Mesendoderm (in vitro differentiated cells): Measurements from ENCODE around the gene FMNL2.

Experiments used
- DNase-seq: peaks from one replicate; pipeline ENCODE4 v3.0.0; 2013
- H2AK5ac ChIP-seq: 2 replicates; pipeline ENCODE4 v1.6.1; 2013; ENCODE audit warnings: low read length, inconsistent platforms
- H2BK120ac ChIP-seq: 2 replicates; pipeline ENCODE4 v1.6.1; 2013; ENCODE audit warnings: low read depth, mild to moderate bottlenecking, low read length, moderate library complexity, mixed read lengths
- H2BK15ac ChIP-seq: replicated peaks from 2 replicates; pipeline ENCODE4 v1.6.1; 2013; ENCODE audit warnings: low read depth, mild to moderate bottlenecking, moderate library complexity
- H2BK5ac ChIP-seq: 2 replicates; pipeline ENCODE4 v1.6.1; 2013; ENCODE audit warnings: low read length, inconsistent platforms
- H3K18ac ChIP-seq: 2 replicates; pipeline ENCODE4 v1.6.1; 2013; ENCODE audit warnings: mild to moderate bottlenecking, low read length, mixed read lengths
- H3K23ac ChIP-seq: one replicate; pipeline ENCODE4 v1.6.1; 2013; ENCODE audit warnings: low read length
- H3K27ac ChIP-seq: 2 replicates; pipeline ENCODE4 v1.5.1; 2013; ENCODE audit warnings: low read depth, mild to moderate bottlenecking, inconsistent platforms, low read length, moderate library complexity
- H3K27me3 ChIP-seq: 2 replicates; pipeline ENCODE4 v1.6.1; 2013; ENCODE audit warnings: low read length, control low read depth, mild to moderate bottlenecking, inconsistent platforms; ENCODE audit not compliant: insufficient read depth, poor library complexity
- H3K36me3 ChIP-seq: 2 replicates; pipeline ENCODE4 v1.6.1; 2013; ENCODE audit warnings: low read length, inconsistent platforms; ENCODE audit not compliant: control insufficient read depth, insufficient read depth
- H3K4ac ChIP-seq: one replicate; pipeline ENCODE4 v1.6.1; 2013; ENCODE audit warnings: low read depth, mild to moderate bottlenecking, low read length, moderate library complexity
- H3K4me1 ChIP-seq: 2 replicates; pipeline ENCODE4 v1.6.1; 2013; ENCODE audit warnings: low read depth, low read length, inconsistent platforms; ENCODE audit not compliant: control insufficient read depth
- H3K4me2 ChIP-seq: 2 replicates; pipeline ENCODE4 v1.6.1; 2013; ENCODE audit warnings: low read length
- H3K4me3 ChIP-seq: 2 replicates; pipeline ENCODE4 v1.5.1; 2013; ENCODE audit warnings: mild to moderate bottlenecking, low read length
- H3K56ac ChIP-seq: one replicate; pipeline ENCODE4 v1.6.1; 2013; ENCODE audit warnings: low read length
- H3K79me1 ChIP-seq: 2 replicates; pipeline ENCODE4 v1.6.1; 2013; ENCODE audit warnings: low read length, inconsistent platforms
- H3K79me2 ChIP-seq: 2 replicates; pipeline ENCODE4 v1.6.1; 2013; ENCODE audit warnings: mild to moderate bottlenecking, low read length; ENCODE audit not compliant: control insufficient read depth, insufficient read depth
- H3K9ac ChIP-seq: 2 replicates; pipeline ENCODE4 v1.6.1; 2013; ENCODE audit warnings: low read length, inconsistent platforms
- H4K5ac ChIP-seq: one replicate; pipeline ENCODE4 v1.6.1; 2013; ENCODE audit warnings: low read length
- H4K8ac ChIP-seq: one replicate; pipeline ENCODE4 v1.6.1; 2013; ENCODE audit warnings: low read depth, mild to moderate bottlenecking, control low read depth, low read length, moderate library complexity
- WGBS: extraction: QIAGEN DNeasy Blood & Tissue Kit; methylation state at CpG from one replicate; pipeline ENCODE4 v1.1.7; 2013; ENCODE audit warnings: low lambda C conversion rate, missing lambda C conversion rate; ENCODE audit not compliant: insufficient coverage; ENCODE audit errors: extremely low coverage; 5-methylcytosine and 5-hydroxymethylcytosine counted together

The FMNL2 gene

DNA sequence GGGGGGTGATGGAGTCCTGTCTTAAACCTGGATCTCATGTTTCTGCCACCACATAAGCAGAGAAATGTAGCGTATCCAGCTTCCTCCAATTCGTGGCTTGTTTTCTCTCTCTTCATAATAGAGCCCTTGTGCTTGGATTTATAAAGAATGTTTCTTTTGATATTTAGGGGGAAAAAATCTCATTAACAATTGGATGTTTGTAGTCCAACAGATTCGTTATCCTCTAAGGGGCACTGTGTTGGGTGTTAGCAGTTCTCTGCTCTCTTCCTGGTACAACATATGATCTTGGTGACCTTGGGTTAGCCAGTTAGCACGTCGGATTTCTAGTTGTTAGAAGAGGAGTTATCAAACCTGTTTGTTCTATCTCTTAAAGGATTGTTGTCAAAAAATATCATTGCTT is 127.8 kb downstream of the FMNL2 start:
- H2AK5ac ChIP-seq = no peak overlapping the region
- H3K36me3 ChIP-seq = no peaks in the 10 kb centered on the region
- H4K5ac ChIP-seq = no peak overlapping the region
- no peak overlapping the region for H3K56ac ChIP-seq
- H3K9ac ChIP-seq = no peak overlapping the region
- no peak overlapping the region for H3K4me3 ChIP-seq
- no peak overlapping the region for H3K23ac ChIP-seq
- H2BK5ac ChIP-seq = no peak overlapping the region
- no peak overlapping the region for H3K27ac ChIP-seq
- H4K8ac ChIP-seq = no peak overlapping the region
- H3K4me2 ChIP-seq = no peak overlapping the region
- H3K4ac ChIP-seq = no peak overlapping the region
- H2BK120ac ChIP-seq = no peak overlapping the region
- H2BK15ac ChIP-seq = no peak overlapping the region
- no peak overlapping the region for H3K18ac ChIP-seq
- peaks cover 19% of the 10 kb centered on the region for H3K79me2 ChIP-seq
- H3K27me3 ChIP-seq = no peaks in the 10 kb centered on the region
- H3K4me1 ChIP-seq = peaks cover 16% of the 10 kb centered on the region
- WGBS = no CpG with 5 or more reads among the region's 5 CpGs
- peaks cover 21% of the 10 kb centered on the region for H3K79me1 ChIP-seq
- DNase-seq = no peak

DNA sequence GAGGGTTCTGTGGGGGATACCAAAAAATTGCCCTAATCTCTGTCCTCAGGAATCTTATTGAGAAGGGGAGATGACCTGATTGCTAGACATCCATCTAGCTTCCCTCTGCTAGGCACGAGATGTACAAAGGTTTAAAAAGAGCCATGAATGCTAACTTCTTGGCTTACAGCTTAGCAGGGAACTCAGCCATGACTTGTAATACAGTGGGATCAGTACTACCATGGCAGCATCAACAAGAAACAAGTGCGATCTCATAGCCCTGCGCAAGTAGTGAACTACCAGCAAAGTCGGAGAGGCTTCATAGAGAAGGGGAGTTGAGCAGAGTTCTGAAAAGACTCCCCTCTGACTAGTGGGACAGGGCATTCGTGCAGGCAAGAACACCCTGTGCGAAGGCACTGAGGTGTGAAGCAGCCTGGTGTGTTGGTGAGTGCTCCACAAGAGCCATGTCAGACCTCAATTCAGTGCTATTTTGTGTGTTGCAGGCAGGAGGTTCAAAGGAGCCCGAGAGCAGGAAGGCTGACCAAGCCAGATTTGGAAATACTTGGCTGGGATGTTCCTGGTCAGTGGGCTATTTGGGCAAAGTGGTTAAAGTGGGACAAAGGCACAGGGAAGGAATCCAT is 130.0 kb downstream of the FMNL2 start:
- Histone ChIP-seq H3K4me3 (no peak overlapping the region), H2BK5ac (no peak overlapping the region), H3K4me2 (no peak overlapping the region), H3K18ac (no peak overlapping the region), H3K9ac (no peak overlapping the region), H2BK120ac (no peak overlapping the region), H3K79me1 (peaks cover 17% of the 10 kb centered on the region), H2BK15ac (no peak overlapping the region), H4K5ac (no peak overlapping the region), H3K27me3 (no peaks in the 10 kb centered on the region), H3K23ac (no peak overlapping the region), H4K8ac (no peak overlapping the region), H3K4me1 (peaks cover 23% of the 10 kb centered on the region), H3K79me2 (peaks cover 12% of the 10 kb centered on the region), H3K56ac (no peak overlapping the region), H3K4ac (no peak overlapping the region), H2AK5ac (no peak overlapping the region), H3K27ac (no peak overlapping the region), H3K36me3 (no peaks in the 10 kb centered on the region)
- WGBS = no CpG with 5 or more reads among the region's 7 CpGs
- no peak for DNase-seq

DNA sequence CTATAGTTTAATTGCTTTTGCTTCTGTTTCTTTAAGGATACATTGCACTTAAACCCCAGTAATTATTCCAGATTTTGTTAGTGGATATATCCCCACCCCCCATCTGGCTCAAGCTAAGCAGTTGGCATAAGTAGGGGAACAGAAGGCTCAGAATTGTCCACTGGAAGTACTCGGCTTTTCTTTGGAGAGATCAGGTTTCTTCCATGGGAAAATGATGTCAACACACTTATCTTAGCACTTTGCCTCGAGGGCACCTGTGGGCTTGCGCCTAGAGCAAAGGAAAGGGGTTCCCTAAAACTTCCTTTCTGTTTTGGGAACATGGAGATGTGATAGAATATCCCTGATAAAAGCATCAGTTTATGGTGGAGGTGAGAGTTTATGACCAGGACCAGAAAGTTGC is 130.6 kb downstream of the FMNL2 start:
- H3K4ac ChIP-seq = no peak overlapping the region
- no peak overlapping the region for H3K56ac ChIP-seq
- H2BK120ac ChIP-seq = no peak overlapping the region
- no peaks in the 10 kb centered on the region for H3K36me3 ChIP-seq
- no CpG with 5 or more reads among the region's 3 CpGs for WGBS
- peaks cover 17% of the 10 kb centered on the region for H3K79me1 ChIP-seq
- H4K8ac ChIP-seq = no peak overlapping the region
- no peak overlapping the region for H3K9ac ChIP-seq
- H3K4me1 ChIP-seq = peaks cover 23% of the 10 kb centered on the region
- no peak overlapping the region for H3K4me3 ChIP-seq
- H3K4me2 ChIP-seq = no peak overlapping the region
- peaks cover 15% of the 10 kb centered on the region for H3K79me2 ChIP-seq
- no peak overlapping the region for H3K27ac ChIP-seq
- no peak overlapping the region for H2BK15ac ChIP-seq
- no peak overlapping the region for H2AK5ac ChIP-seq
- no peak overlapping the region for H3K23ac ChIP-seq
- no peaks in the 10 kb centered on the region for H3K27me3 ChIP-seq
- H3K18ac ChIP-seq = no peak overlapping the region
- no peak for DNase-seq
- no peak overlapping the region for H4K5ac ChIP-seq
- no peak overlapping the region for H2BK5ac ChIP-seq

DNA sequence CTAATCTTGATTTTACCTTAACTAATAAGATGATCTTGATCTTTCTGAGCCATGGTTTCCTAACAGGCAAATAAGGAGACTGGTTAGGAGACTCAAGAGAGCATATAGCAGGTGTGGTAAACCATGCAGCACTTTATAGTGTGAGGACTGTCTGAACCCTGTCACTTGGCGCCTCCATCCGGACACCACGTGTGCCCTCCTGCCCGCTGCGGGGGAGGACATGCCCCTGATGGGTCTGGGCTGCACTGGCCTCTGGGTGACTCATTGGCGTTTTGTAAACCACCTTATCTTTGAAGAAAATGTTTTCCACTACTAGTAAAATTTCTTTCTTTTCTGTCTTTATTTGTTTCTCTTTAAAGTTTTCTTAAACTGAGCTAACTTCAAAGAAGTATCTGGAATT is 131.1 kb downstream of the FMNL2 start:
- H3K27ac ChIP-seq = no peak overlapping the region
- DNase-seq = no peak
- no peak overlapping the region for H2AK5ac ChIP-seq
- no peak overlapping the region for H3K56ac ChIP-seq
- H2BK15ac ChIP-seq = no peak overlapping the region
- no CpG with 5 or more reads among the region's 6 CpGs for WGBS
- H3K4me3 ChIP-seq = no peak overlapping the region
- peaks cover 23% of the 10 kb centered on the region for H3K4me1 ChIP-seq
- no peaks in the 10 kb centered on the region for H3K36me3 ChIP-seq
- no peak overlapping the region for H3K18ac ChIP-seq
- no peak overlapping the region for H4K5ac ChIP-seq
- no peak overlapping the region for H3K9ac ChIP-seq
- H3K79me2 ChIP-seq = peaks cover 15% of the 10 kb centered on the region
- peaks cover 17% of the 10 kb centered on the region for H3K79me1 ChIP-seq
- no peak overlapping the region for H3K4me2 ChIP-seq
- H3K4ac ChIP-seq = no peak overlapping the region
- H4K8ac ChIP-seq = no peak overlapping the region
- no peak overlapping the region for H2BK5ac ChIP-seq
- no peaks in the 10 kb centered on the region for H3K27me3 ChIP-seq
- no peak overlapping the region for H2BK120ac ChIP-seq
- no peak overlapping the region for H3K23ac ChIP-seq

DNA sequence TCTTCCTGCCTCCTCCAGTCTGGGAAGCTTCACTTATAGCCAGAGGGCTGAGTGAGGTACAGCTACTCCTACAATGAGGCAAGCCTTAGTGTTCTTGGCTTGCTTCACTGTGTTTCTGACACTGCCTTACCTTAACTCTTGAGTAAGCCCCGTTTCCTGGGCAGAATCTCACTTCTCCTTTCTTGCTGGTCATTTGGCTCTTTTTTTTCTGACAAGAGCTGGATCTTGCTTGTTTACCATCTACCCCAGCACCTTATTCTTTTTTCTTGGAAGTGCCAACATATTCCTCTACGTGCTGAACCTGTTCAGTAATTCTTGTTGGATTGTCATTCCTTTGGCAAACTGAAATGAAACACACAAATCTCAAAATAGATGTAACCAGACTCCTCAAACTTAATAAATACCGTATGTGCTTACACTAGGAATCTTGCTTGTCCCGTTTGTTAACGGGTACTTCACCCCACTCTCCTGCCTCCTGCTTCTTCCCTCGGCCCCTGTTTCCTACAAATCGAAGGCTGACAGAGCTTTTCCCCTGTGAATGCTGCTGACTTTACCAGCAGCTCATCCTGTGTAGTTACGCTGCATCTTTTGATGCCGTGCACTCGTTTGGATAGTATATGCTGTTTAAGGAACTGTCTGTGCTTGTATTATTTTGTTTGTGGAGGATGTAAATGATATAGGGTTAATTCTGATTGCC is 132.2 kb downstream of the FMNL2 start:
- no peak overlapping the region for H3K4ac ChIP-seq
- DNase-seq = peak; percentile 53

More for the DNA sequence above, 132.2 kb downstream of the FMNL2 start:
- H3K79me1 ChIP-seq = peaks cover 17% of the 10 kb centered on the region
- H3K36me3 ChIP-seq = no peaks in the 10 kb centered on the region
- peaks cover 23% of the 10 kb centered on the region for H3K4me1 ChIP-seq
- H4K5ac ChIP-seq = no peak overlapping the region
- H2BK15ac ChIP-seq = no peak overlapping the region
- no peak overlapping the region for H2BK120ac ChIP-seq
- H3K27ac ChIP-seq = no peak overlapping the region
- no peak overlapping the region for H3K9ac ChIP-seq
- peaks cover 15% of the 10 kb centered on the region for H3K79me2 ChIP-seq
- H3K18ac ChIP-seq = no peak overlapping the region
- no peak overlapping the region for H4K8ac ChIP-seq
- no peak overlapping the region for H3K23ac ChIP-seq
- no peak overlapping the region for H3K56ac ChIP-seq
- no peak overlapping the region for H3K4me2 ChIP-seq
- WGBS = no CpG with 5 or more reads among the region's 10 CpGs
- no peak overlapping the region for H2AK5ac ChIP-seq
- no peaks in the 10 kb centered on the region for H3K27me3 ChIP-seq
- no peak overlapping the region for H2BK5ac ChIP-seq
- H3K4me3 ChIP-seq = no peak overlapping the region
